ENCODE data around the gene TRERF1.
"Not testable (repeated sequence)": the region's sequence is repeated elsewhere in the genome, so short reads cannot be mapped to it uniquely, and the experiment has no call there.

Gene TRERF1

GRCh38 chr6:42193491-42193894, 258.2 kb downstream of the TRERF1 start:
- H3K4me3 ChIP-seq (ENCODE audit: low read depth, low read length): no peak overlapping the region; the same call in 1 of the 2 replicates
- H3K27ac ChIP-seq (ENCODE audit: extremely low read depth, low read depth, low read length): no peak overlapping the region
- TF ChIP-seq ZNF324 (tag by site-specific recombination; IDR thresholded peaks at IDR 0.05) (no peak), ZBTB17 (tag by site-specific recombination; IDR thresholded peaks at IDR 0.05) (peak; percentile 82), ZNF791 (tag by site-specific recombination; IDR thresholded peaks at IDR 0.05) (no peak), ZNF654 (tag by site-specific recombination; IDR thresholded peaks at IDR 0.05; ENCODE audit: low read depth) (no peak), SCRT2 (tag by site-specific recombination; IDR thresholded peaks at IDR 0.05) (0 out of 2 replicates have a peak, but pooled peaks have one; percentile 10), ZNF701 (tag by site-specific recombination; IDR thresholded peaks at IDR 0.05) (no peak), ZSCAN4 (tag by site-specific recombination; IDR thresholded peaks at IDR 0.05) (no peak), ZNF544 (tag by site-specific recombination; IDR thresholded peaks at IDR 0.05) (no peak), OSR2 (tag by site-specific recombination; IDR thresholded peaks at IDR 0.05) (no peak), PRDM1 (tag by site-specific recombination; IDR thresholded peaks at IDR 0.05) (peak; percentile 72), ZNF2 (tag by site-specific recombination; IDR thresholded peaks at IDR 0.05) (no peak), ZNF639 (tag by site-specific recombination; IDR thresholded peaks at IDR 0.05) (no peak), HOXD13 (CRISPR knock-in tag; IDR thresholded peaks at IDR 0.05; ENCODE audit: borderline replicate concordance) (no peak), ZNF658 (tag by site-specific recombination; IDR thresholded peaks at IDR 0.05) (no peak), ZSCAN30 (tag by site-specific recombination; IDR thresholded peaks at IDR 0.05) (no peak), ZNF426 (tag by site-specific recombination; IDR thresholded peaks at IDR 0.05) (no peak), ZNF292 (tag by site-specific recombination; IDR thresholded peaks at IDR 0.05; ENCODE audit: borderline replicate concordance, low read depth) (no peak), GLIS2 (tag by site-specific recombination; IDR thresholded peaks at IDR 0.05) (0 out of 2 replicates have a peak, but pooled peaks have one; percentile 12), ZNF335 (tag by site-specific recombination; conservative IDR thresholded peaks at IDR 0.05) (0 out of 2 replicates have a peak, but pooled peaks have one; percentile 25)
- H3K9me3 ChIP-seq (ENCODE audit: control insufficient read depth, insufficient read depth, low read depth, low read length): no peaks in the 10 kb centered on the region
- ChIA-PET CTCF (interaction anchor here (0.6 to 4.4 kb wide), 2 partner anchors 21 to 406 kb away, joined by 4 to 39 read pairs; partner anchors contain the start of gene TOMM6), POLR2A (interaction anchor here (0.8 to 1.2 kb wide), 3 partner anchors 125 to 412 kb away, joined by 3 to 5 read pairs (median 4); no protein-coding TSS in a partner anchor)
- H3K4me1 ChIP-seq (ENCODE audit: control insufficient read depth, insufficient read depth, low read length): peaks cover 11% of the 10 kb centered on the region; the same call in 1 of the 2 replicates
- no peaks in the 10 kb centered on the region for H3K36me3 ChIP-seq (ENCODE audit: control insufficient read depth in 2 of 2, insufficient read depth in 1 of 2, low read length in 2 of 2)

GRCh38 chr6:42192385-42192784, 259.3 kb downstream of the TRERF1 start:
- peak; percentile 44 for TF ChIP-seq PRDM10 (tag by site-specific recombination; IDR thresholded peaks at IDR 0.05)
- TF ChIP-seq GFI1B (tag by site-specific recombination; IDR thresholded peaks at IDR 0.05): peak; percentile 46; the same call in 1 of the 2 replicates
- POLR2A ChIA-PET: interaction anchor here (0.6 kb wide), 1 partner anchor 22 kb away, joined by 4 read pairs; no protein-coding TSS in a partner anchor
- H3K36me3 ChIP-seq (ENCODE audit: control insufficient read depth in 2 of 2, insufficient read depth in 1 of 2, low read length in 2 of 2); H3K27ac ChIP-seq (ENCODE audit: extremely low read depth, low read depth, low read length); H3K9me3 ChIP-seq (ENCODE audit: control insufficient read depth, insufficient read depth, low read depth, low read length); H3K4me3 ChIP-seq (ENCODE audit: low read depth, low read length): not testable (repeated sequence)
- CTCF ChIA-PET: interaction anchor here (0.6 to 4.4 kb wide), 7 partner anchors 11 to 933 kb away, joined by 3 to 39 read pairs (median 4); partner anchors contain the start of gene TOMM6
- H3K4me1 ChIP-seq (ENCODE audit: control insufficient read depth, insufficient read depth, low read length): peaks cover 11% of the 10 kb centered on the region; the same call in 1 of the 2 replicates
